ENCODE results near the gene TBC1D8B.
A peak's percentile ranks its signal among the peaks of the same experiment; 100 is the strongest.

Gene TBC1D8B

DNA sequence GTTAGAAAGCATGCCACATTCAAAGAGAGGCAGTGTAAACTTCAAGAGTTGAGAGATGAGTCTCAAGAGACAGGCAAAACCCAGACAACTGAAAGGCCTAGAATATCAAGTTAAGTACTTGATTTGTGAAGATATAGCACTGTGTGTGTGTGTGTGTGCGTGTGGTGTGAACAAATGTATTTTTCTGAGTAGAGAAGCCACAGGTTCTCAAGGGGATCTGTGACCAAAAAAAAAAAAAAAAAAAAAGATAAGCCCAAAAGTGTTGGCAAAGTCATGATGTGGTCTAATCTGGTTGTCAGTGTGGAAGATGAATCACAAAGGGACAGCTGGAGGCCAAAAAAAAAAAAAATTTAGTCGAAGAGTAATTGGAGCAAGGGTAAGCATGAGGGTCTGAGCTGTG lies 96.8 kb downstream of the TBC1D8B start:
- no peak for DNase-seq

DNA sequence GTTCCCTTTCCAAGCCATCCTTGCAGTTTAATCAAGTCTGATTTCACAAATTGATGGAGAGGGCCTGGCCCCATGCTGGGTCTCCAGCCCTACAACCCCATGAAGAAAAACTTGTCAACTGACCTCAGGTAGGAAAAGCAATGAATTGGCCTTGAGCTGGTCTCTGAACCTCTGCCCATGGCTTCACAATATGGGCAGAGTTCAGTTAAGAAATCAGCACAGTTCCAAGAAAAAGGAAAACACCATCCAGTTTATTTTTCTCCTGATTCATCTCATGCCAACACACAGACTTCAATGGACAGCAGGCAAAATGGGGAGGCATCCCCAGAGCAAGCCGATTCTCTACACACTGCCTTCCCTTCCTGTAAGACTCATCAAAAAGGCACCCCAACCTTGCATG lies 97.4 kb downstream of the TBC1D8B start:
- DNase-seq: no peak

DNA sequence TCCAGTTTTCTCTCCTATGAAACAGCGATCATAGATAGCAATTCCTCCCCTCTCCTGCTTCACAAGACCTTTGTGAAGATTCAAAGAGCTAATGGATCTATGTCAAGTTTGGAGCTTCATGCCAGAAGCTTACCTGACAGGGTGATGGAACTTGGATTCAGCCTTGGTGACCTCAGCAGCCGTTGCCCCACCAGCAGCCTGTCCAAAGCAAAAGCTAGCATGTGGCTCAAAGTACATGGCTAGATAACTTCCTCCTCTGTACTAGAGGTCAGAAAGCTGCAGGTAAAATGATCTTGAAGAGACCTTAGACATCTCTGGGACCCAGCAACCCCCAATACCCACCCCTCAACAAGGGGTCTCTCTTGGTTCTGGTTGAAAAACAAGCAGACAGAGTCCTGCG lies 98.9 kb downstream of the TBC1D8B start:
- no peak for DNase-seq

DNA sequence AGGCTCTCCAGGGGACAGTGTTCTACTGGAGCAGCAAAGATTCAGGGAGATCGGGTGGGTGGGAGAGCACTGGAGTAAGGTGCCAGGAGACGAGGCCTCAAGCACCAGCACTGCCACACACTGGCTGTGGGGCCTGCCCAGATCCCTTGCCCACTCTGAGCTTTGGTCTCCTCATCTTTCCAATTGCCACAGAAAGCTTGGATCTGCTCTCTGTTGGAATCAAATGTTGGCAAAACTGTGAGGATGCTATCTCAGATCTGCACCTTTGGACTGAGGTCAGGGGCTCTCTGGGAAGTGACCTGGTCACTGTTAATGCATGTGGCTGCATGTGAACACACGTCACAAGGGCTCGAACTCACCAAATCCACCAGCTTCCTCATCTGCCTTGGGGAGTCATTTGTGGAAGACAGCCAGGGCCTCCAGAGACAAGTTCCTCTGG lies 99.3 kb downstream of the TBC1D8B start:
- DNase-seq: no peak

DNA sequence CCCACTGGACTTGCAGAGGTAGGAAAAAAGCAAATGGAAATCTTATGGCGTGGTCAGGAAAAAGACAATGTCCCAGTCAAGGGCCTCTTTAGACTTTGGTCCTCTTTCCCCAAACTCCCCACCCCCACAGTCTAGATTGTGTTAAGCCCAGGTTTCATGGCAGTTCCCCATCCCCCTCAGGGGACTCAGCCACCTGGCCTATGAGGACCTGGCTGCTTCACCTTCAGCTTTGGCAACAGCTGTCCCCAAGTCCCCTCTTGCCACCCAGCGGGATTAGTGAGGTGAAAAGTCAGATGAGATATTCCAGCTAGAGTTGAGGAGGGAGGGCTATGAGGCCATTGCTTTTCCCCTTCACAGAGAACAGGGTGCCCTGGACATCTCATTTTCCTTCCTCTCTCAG lies 100.2 kb downstream of the TBC1D8B start:
- DNase-seq: no peak

DNA sequence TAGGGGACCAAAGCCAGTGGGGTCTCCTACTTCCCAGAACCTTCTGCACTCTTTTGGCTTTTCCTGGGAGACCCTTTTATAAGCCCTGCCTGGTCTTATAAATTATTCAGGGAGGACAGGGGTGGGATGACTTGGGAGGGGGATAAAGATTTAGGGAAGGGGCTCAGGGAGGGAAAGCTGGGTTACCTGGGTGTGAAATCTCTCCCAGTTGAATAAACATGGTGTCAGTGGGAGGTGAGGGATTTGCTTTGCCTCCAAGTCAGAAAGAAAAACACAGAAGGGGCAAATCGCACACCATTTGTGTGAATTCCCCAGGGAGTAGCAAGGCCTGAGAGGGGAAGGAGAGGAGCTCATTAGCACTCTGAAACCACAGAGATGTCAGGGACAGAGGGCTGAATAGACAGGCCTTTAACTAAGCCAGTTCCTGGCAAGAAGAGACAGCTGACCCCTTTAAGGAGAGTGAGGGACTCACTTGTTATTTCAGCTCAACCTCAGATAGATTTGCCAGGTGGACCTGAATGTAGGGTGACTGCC lies 100.9 kb downstream of the TBC1D8B start, which contains the start of gene RIPPLY1:
TSS of gene RIPPLY1 (minus strand) at position 51 of the 534 bp plus-strand sequence. CDS start 54 bp downstream, outside the sequence.
- DNase-seq: peak; percentile 8

DNA sequence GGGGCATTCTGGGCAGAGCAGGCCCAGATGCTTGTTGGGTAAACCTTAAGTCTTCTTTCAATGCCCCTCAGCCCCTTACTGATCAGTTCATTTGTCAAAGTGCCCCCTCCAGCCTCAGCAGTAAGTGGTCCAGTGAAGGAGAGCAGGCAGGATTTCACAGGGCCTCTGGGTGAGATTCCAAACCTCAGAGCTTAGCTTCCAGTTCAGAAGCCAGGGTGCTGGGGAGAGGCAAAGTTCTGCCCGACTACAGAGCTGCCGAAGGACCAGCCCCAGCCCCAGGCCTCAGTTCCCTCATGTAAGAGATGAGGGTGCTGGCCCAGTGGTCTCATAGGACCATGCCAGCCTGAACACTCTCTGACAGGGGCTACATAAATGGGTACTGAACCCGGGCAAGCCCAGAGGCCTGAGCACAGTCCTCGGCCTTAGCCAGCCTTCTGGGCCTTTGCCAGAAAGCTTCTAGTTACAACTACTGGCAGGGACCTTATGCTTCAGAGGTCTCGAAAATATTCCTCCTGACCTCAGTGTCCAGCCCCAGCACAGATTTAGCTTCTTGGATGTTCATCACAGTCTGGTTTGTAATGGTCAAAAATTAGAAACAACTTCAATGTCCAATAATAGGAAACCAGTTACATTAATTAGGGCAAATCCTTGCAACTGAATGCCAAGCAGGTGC lies 101.5 kb downstream of the TBC1D8B start:
- no peak for DNase-seq

DNA sequence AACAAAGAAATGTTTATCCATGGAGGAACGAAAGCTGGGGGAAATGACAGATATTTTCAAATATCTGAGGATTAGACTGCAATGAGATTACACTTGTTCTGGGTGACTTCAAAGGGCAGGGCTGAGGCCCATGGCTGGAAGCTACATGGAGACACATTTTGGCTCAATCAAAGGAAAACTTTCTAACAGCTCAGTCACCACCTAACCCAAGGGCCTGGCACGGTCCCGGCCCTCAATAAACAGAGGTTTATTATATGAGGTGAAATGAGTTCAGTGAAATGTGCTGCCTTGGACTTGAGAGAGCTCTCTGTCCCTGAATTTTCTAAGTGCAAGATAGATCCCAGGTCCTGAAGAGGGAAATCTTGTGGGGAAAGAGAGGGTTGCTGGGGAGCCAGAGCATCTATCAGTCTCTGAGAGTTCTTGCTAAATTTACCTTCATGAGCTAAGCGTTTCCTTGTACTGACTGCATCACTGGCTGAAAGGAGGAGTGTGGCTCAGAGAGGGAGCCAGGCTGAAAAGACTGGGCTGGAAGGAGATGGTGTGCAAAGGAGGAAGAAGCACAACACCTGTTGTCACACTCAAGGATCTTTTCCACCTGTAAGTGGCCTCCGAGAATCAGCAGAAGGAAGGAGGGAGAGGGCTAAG lies 102.7 kb downstream of the TBC1D8B start:
- no peak for DNase-seq

DNA sequence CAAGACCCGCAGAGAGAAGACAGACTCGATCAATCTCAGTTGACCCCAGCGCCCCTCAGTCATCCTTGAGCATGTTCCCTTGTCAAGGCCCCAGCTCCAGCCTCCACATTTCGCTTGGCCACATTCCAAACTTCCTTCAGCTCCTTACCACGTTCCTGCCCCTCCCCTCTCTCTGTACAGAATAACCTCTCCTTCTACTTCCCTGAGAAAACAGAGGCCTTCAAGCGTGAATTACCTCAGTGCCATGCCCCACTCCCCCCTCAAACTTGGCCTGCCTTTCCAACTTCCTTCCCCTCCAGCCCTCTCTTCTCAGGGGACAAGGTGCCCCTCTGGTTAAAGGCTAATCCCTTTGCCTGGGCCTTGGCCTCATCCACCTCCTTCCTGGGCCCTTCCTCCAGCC lies 103.9 kb downstream of the TBC1D8B start:
- no peak for DNase-seq

DNA sequence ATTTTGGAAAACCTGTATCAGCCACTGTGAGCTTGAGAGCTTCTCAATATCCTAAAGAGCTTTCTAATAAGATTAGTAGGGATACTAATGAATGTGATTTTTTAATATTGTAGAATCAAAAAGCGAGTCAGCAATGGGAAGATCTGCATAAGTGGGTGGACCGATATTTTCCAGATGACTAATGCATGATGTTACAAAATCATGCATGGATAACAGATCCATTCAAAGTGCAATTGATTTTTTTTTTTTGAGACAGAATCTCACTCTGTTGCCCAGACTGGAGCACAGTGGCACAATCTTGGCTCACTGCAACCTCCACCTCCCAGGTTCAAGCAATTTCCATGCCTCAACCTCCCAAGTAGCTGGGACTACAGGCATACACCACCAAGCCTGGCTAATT lies 110.4 kb downstream of the TBC1D8B start:
- no peak for DNase-seq

DNA sequence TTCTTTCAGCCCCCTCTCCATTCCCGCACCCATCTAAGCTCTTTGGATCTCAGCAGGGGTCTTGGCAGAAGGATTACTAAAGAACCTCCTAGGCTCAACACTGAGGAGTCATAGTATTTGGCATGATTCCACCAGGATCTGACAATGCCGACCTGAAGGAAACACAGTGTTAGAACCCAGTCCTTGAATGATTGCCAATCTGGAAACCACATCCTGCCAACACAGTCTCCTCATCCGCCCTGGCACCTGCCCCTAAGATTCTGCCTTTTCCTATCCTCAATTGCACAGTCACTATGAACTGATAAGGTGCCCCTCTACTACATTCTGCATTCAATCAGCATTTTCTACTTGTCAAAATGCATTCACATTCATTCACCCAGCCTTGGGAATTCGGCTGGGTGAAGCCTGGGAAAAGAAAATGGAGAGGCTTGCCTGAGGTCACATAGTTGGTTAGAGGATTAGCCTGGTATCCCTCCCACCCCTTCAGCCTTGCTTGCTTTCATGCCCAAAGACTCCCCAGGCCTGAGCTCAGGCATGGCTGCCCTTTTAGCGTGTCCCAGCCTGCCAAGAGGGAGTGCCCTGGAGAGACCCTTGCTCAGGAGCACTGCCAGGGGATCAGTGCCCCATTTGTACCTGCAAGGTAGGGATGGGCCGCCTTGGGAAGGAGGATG lies 115.5 kb downstream of the TBC1D8B start:
- DNase-seq: no peak

DNA sequence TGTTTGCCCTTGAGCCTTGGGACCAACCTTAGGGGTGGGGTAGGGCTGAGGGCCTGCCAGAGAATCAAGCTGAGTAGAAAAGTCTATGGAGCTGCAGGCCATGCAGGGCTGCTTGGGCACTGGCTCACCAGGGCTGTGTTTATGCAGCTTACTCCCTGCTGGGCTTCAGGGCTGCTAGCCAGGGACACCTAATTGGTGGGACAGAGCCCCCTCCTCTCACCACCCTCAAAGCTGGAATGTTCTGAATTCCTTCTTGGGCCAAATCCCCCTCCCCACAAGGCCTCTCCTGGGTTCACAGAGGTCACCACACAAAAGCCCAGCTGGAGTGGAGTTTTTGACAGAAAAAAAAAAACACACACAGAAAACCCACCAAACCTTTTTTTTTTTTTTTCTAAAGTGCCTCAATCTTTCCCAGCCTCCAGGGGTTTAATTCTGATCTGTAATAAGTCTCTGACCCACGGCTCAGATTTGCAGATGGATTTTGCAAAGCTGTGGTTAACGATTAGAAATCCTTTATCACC lies 117.5 kb downstream of the TBC1D8B start, which contains the start of gene CLDN2:
TSS of gene CLDN2 (plus strand) at position 471 of the 521 bp plus-strand sequence. CDS start 7,827 bp downstream, outside the sequence.
- DNase-seq: no peak

DNA sequence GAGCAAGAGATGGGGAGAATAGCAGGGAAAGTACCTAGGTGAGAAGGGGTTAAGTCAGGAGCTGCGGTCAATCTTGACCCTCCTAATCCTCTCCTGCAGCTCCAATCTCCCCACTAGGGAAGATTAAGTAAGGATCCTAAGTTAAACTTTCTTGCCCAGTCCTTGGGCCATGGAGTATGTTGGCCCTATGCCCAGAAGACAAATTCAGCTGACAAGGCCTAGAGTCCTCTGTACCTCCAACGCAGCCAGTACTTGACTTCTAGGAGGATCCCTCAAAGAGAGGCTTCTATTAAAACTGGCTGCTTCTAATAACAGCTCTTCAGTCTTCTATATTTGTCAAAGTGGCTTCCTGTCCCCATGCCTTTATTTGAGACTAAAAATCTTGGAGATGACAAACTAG lies 119.2 kb downstream of the TBC1D8B start:
- no peak for DNase-seq
